HCT116 (cell line): ENCODE results near the gene BAHCC1. TPM values are rescaled to one million over a fixed set of nuclear protein-coding genes. Genes with fewer than 3 reads are reported as not detected.

Experiments
- ATAC-seq: fragments of 200-7000 bp; cut with Tn5 transposase; 2 replicates; pipeline ENCODE4 v1.9.1; 2020; ENCODE audit warnings: mild to moderate bottlenecking, moderate library complexity
- BruUV-seq: library from RNA; stranded (reverse); fragments of 400-500 nt; replicated peaks from 2 replicates; lab custom pipeline; 2021; lab: Mats Ljungman, UMichigan
- CTCF ChIA-PET: fragments of 300-600 bp; sonication (Branson Sonifier 250); formaldehyde crosslinking; loops from one replicate; lab custom pipeline; 2021; ENCODE audit warnings: antibody characterized with exemption; lab: Charles Lee
- POLR2A ChIA-PET: fragments of 300-600, 350-600 bp; sonication (Branson Sonifier 250); formaldehyde crosslinking; loops from one replicate; lab custom pipeline; 2021; ENCODE audit warnings: antibody characterized with exemption; lab: Charles Lee
- RAD21 ChIA-PET, 2 experiments: fragments of 300-600 bp; sonication (Branson Sonifier 250); formaldehyde crosslinking; loops; one replicate each; lab custom pipeline; 2023; ENCODE audit warnings: low total read pairs in 2 of 2; ENCODE audit not compliant: uncharacterized antibody in 2 of 2, unreplicated experiment in 2 of 2, low non-redundant PET in 1 of 2; lab: Charles Lee
- DNase-seq: peaks from one replicate; pipeline ENCODE4 v3.0.0-alpha.2; 2010; ENCODE audit warnings: low read depth, low spot score
- H2AFZ ChIP-seq: fragments of 200-600 bp; shearing (Covaris generic), sonication (generic); 2 replicates; pipeline ENCODE4 v1.6.1; 2017; ENCODE audit warnings: low read depth, mixed run types, mixed read lengths, antibody characterized with exemption, low read length; ENCODE audit not compliant: poor library complexity, severe bottlenecking
- H3K27ac ChIP-seq: 2 replicates; pipeline ENCODE4 v1.5.1; 2012; ENCODE audit warnings: low read depth, low read length
- H3K27me3 ChIP-seq: fragments of 200-600 bp; sonication (generic); 2 replicates; pipeline ENCODE4 v1.6.1; 2016; ENCODE audit warnings: mixed run types, low read length, mixed read lengths; ENCODE audit not compliant: insufficient read depth
- H3K36me3 ChIP-seq, 2 experiments: fragments of 200-500 bp in 1 of 2; fragments of 200-600 bp in 1 of 2; sonication (Bioruptor generic) in 1 of 2; sonication (generic) in 1 of 2; 2 replicates each; pipeline versions ENCODE4 v1.5.1 to v1.6.1; 2014 to 2016; ENCODE audit warnings: low read length in 2 of 2, inconsistent platforms in 1 of 2, mixed read lengths in 1 of 2, mixed run types in 1 of 2; ENCODE audit not compliant: insufficient read depth in 2 of 2, control insufficient read depth in 1 of 2
- H3K4me1 ChIP-seq, 2 experiments: fragments of 200-600 bp in 1 of 2; sonication (generic) in 1 of 2; 2 replicates each; pipeline versions ENCODE4 v1.5.1 to v1.6.1; 2012 to 2017; ENCODE audit warnings: low read length in 2 of 2, inconsistent platforms in 1 of 2, mild to moderate bottlenecking in 1 of 2, mixed read lengths in 1 of 2, mixed run types in 1 of 2, moderate library complexity in 1 of 2; ENCODE audit not compliant: insufficient read depth in 2 of 2, control insufficient read depth in 1 of 2
- H3K4me2 ChIP-seq: fragments of 200-600 bp; sonication (generic); 2 replicates; pipeline ENCODE4 v1.6.1; 2017; ENCODE audit warnings: mixed run types, low read length, mixed read lengths
- H3K4me3 ChIP-seq, 2 experiments: fragments of 200-600 bp in 1 of 2; sonication (generic) in 1 of 2; replicated peaks in 1 of 2; 2 replicates each; pipeline ENCODE4 v1.5.1; 2011 to 2016; ENCODE audit warnings: low read length in 2 of 2, control low read depth in 1 of 2, low read depth in 1 of 2, mild to moderate bottlenecking in 1 of 2, mixed read lengths in 1 of 2, mixed run types in 1 of 2
- H3K79me2 ChIP-seq: fragments of 200-600 bp; sonication (generic); 2 replicates; pipeline ENCODE4 v1.6.1; 2017; ENCODE audit warnings: mild to moderate bottlenecking, mixed run types, low read length, moderate library complexity, mixed read lengths; ENCODE audit not compliant: insufficient read depth
- H3K9ac ChIP-seq: fragments of 200-600 bp; sonication (generic); 2 replicates; pipeline ENCODE4 v1.6.1; 2016; ENCODE audit warnings: low read length, mixed read lengths
- H3K9me2 ChIP-seq: fragments of 200-600 bp; sonication (generic), shearing (Covaris generic); 2 replicates; pipeline ENCODE4 v1.6.1; 2017; ENCODE audit warnings: mixed run types, mild to moderate bottlenecking, moderate library complexity; ENCODE audit not compliant: insufficient read depth
- H3K9me3 ChIP-seq, 2 experiments: fragments of 200-500 bp in 1 of 2; fragments of 200-600 bp in 1 of 2; sonication (Bioruptor generic) in 1 of 2; sonication (generic) in 1 of 2; 2 replicates each; pipeline ENCODE4 v1.6.1; 2014 to 2017; ENCODE audit warnings: low read length in 2 of 2, mixed read lengths in 2 of 2, inconsistent platforms in 1 of 2, low read depth in 1 of 2, mild to moderate bottlenecking in 1 of 2, mixed run types in 1 of 2, moderate library complexity in 1 of 2; ENCODE audit not compliant: control insufficient read depth in 1 of 2, insufficient read depth in 1 of 2
- H4K20me1 ChIP-seq: fragments of 200-600 bp; sonication (generic), shearing (Covaris generic); 2 replicates; pipeline ENCODE4 v1.6.1; 2017; ENCODE audit warnings: mixed run types, mild to moderate bottlenecking, moderate library complexity; ENCODE audit not compliant: insufficient read depth
- CEBPB ChIP-seq: IDR thresholded peaks from 2 replicates; pipeline ENCODE4 v1.6.1; 2012; ENCODE audit warnings: low read depth
- EGR1 ChIP-seq: IDR thresholded peaks from 2 replicates; pipeline ENCODE4 v1.6.1; 2012; ENCODE audit warnings: low read depth
- ELF1 ChIP-seq: IDR thresholded peaks from 2 replicates; pipeline ENCODE4 v1.6.1; 2012; ENCODE audit warnings: low read depth, borderline replicate concordance
- EZH2 ChIP-seq: fragments of 200-600 bp; sonication (generic); IDR thresholded peaks from 2 replicates; pipeline ENCODE4 v1.6.1; 2017; ENCODE audit warnings: antibody characterized with exemption, mixed run types
- EZH2phosphoT487 ChIP-seq: fragments of 200-600 bp; IDR thresholded peaks from 2 replicates; pipeline ENCODE4 v1.6.1; 2018; ENCODE audit warnings: antibody characterized with exemption, borderline replicate concordance
- FOSL1 ChIP-seq: IDR thresholded peaks from 2 replicates; pipeline ENCODE4 v1.6.1; 2012; ENCODE audit warnings: low read depth
- JUND ChIP-seq: IDR thresholded peaks from 2 replicates; pipeline ENCODE4 v1.6.1; 2012
- MAX ChIP-seq: IDR thresholded peaks from 2 replicates; pipeline ENCODE4 v1.6.1; 2012
- POLR2A ChIP-seq: IDR thresholded peaks from 2 replicates; pipeline ENCODE4 v1.7.0; 2011; ENCODE audit warnings: borderline replicate concordance; ENCODE audit not compliant: insufficient read depth, insufficient read length; ENCODE audit errors: extremely low read depth
- RAD21 ChIP-seq: IDR thresholded peaks from 2 replicates; pipeline ENCODE4 v1.6.1; 2012; ENCODE audit warnings: low read depth, mild to moderate bottlenecking
- SIN3A ChIP-seq: IDR thresholded peaks from 2 replicates; pipeline ENCODE4 v1.6.1; 2012; ENCODE audit warnings: low read depth
- SP1 ChIP-seq: IDR thresholded peaks from 2 replicates; pipeline ENCODE4 v1.6.1; 2012; ENCODE audit warnings: low read depth
- SRF ChIP-seq: IDR thresholded peaks from 2 replicates; pipeline ENCODE4 v1.6.1; 2012; ENCODE audit warnings: low read depth
- TCF7L2 ChIP-seq: IDR thresholded peaks from 2 replicates; pipeline ENCODE4 v1.7.0; 2011; ENCODE audit warnings: borderline replicate concordance, inconsistent platforms; ENCODE audit not compliant: insufficient read depth, insufficient read length; ENCODE audit errors: extremely low read depth
- YY1 ChIP-seq: IDR thresholded peaks from 2 replicates; pipeline ENCODE4 v1.6.1; 2011; ENCODE audit warnings: low read length, low read depth, moderate library complexity, mild to moderate bottlenecking; ENCODE audit not compliant: insufficient replicate concordance; ENCODE audit errors: extremely low read depth
- ZFX ChIP-seq: fragments of 450-650 bp; IDR thresholded peaks from 2 replicates; pipeline ENCODE4 v1.6.1; 2017
- ZNF274 ChIP-seq: fragments of 200-500 bp; sonication (Bioruptor generic); IDR thresholded peaks from 2 replicates; pipeline ENCODE4 v1.6.1; 2014; ENCODE audit warnings: mild to moderate bottlenecking, low read depth, low read length, inconsistent platforms
- intact Hi-C: fragments of 100-400 bp; cut with micrococcal nuclease; formaldehyde crosslinking; loops from 2 replicates; pipeline ENCODE4 v1.10.0; 2022
- total RNA-seq: library from RNA; stranded (reverse); gene quantifications from one replicate; pipeline ENCODE4 v1.2.1, GENCODE V29; 2021; ENCODE audit not compliant: unreplicated experiment
- TF ChIP-seq, protein P1 (sequence below), 3 experiments: fragments of 200-600 bp in 1 of 3; sonication (generic) in 1 of 3; IDR thresholded peaks in 2 of 3; conservative IDR thresholded peaks in 1 of 3; 2 replicates each; pipeline ENCODE4 v1.5.1; 2012 to 2017; ENCODE audit warnings: low read depth in 2 of 3, low read length in 2 of 3, antibody characterized with exemption in 1 of 3, borderline replicate concordance in 1 of 3, control low read depth in 1 of 3, mild to moderate bottlenecking in 1 of 3, mixed read lengths in 1 of 3, mixed run types in 1 of 3, moderate library complexity in 1 of 3; ENCODE audit not compliant: insufficient read depth in 1 of 3
- TF ChIP-seq, protein P2 (sequence below): IDR thresholded peaks from 2 replicates; pipeline ENCODE4 v1.6.1; 2011; ENCODE audit warnings: mild to moderate bottlenecking, low read length, moderate library complexity; ENCODE audit not compliant: insufficient replicate concordance; ENCODE audit errors: extremely low read depth
- TF ChIP-seq, protein P3 (sequence below): IDR thresholded peaks from 2 replicates; pipeline ENCODE4 v1.6.1; 2012

Gene BAHCC1
- total RNA-seq, 1 experiment from 2014 or later, result 45.2 TPM

- CTCF ChIA-PET, result no interaction called here
- no TSS peak for BruUV-seq
Observed at GRCh38 chr17:81350320-81350890, 44.9 kb upstream of the BAHCC1 start.

More at GRCh38 chr17:81350320-81350890, 44.9 kb upstream of the BAHCC1 start:
- Histone ChIP-seq H3K36me3 (no peaks in the 10 kb centered on the region), H3K4me3 (peak overlapping the region in 1 of 2 experiments; percentile 18; a peak in 2 of 4 replicates), H3K9me2 (no peaks in the 10 kb centered on the region), H4K20me1 (no peaks in the 10 kb centered on the region), H3K79me2 (peaks cover 1% of the 10 kb centered on the region; the same call in 1 of the 2 replicates), H3K9ac (peak overlapping the region; percentile 27), H3K27ac (peak overlapping the region; percentile 43), H3K4me2 (peak overlapping the region; percentile 61), H3K27me3 (no peaks in the 10 kb centered on the region), H3K9me3 (no peaks in the 10 kb centered on the region), H3K4me1 (peaks cover 33 to 51% of the 10 kb centered on the region in 2 experiments), H2AFZ (peak overlapping the region; percentile 47)
- ChIA-PET RAD21 (no interaction called here), POLR2A (interaction anchor here (0.8 to 3.3 kb wide), 11 partner anchors 10 to 122 kb away, joined by 3 to 19 read pairs (median 6); partner anchors contain the start of genes BAHCC1 and SLC38A10)
- no peak for ATAC-seq
- DNase-seq, result no peak
- TF ChIP-seq, protein P1, sequence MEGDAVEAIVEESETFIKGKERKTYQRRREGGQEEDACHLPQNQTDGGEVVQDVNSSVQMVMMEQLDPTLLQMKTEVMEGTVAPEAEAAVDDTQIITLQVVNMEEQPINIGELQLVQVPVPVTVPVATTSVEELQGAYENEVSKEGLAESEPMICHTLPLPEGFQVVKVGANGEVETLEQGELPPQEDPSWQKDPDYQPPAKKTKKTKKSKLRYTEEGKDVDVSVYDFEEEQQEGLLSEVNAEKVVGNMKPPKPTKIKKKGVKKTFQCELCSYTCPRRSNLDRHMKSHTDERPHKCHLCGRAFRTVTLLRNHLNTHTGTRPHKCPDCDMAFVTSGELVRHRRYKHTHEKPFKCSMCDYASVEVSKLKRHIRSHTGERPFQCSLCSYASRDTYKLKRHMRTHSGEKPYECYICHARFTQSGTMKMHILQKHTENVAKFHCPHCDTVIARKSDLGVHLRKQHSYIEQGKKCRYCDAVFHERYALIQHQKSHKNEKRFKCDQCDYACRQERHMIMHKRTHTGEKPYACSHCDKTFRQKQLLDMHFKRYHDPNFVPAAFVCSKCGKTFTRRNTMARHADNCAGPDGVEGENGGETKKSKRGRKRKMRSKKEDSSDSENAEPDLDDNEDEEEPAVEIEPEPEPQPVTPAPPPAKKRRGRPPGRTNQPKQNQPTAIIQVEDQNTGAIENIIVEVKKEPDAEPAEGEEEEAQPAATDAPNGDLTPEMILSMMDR (IDR thresholded peaks at IDR 0.05 in 2 of 3, conservative IDR thresholded peaks at IDR 0.05 in 1 of 3; ENCODE audit: borderline replicate concordance in 1 of 3, insufficient read depth in 1 of 3, low read depth in 2 of 3, low read length in 2 of 3), result no peak
- TF ChIP-seq SRF, result no peak
- no peak for TF ChIP-seq RAD21
- no peak for TF ChIP-seq SIN3A
- no peak for TF ChIP-seq POLR2A
- TF ChIP-seq, protein P2, sequence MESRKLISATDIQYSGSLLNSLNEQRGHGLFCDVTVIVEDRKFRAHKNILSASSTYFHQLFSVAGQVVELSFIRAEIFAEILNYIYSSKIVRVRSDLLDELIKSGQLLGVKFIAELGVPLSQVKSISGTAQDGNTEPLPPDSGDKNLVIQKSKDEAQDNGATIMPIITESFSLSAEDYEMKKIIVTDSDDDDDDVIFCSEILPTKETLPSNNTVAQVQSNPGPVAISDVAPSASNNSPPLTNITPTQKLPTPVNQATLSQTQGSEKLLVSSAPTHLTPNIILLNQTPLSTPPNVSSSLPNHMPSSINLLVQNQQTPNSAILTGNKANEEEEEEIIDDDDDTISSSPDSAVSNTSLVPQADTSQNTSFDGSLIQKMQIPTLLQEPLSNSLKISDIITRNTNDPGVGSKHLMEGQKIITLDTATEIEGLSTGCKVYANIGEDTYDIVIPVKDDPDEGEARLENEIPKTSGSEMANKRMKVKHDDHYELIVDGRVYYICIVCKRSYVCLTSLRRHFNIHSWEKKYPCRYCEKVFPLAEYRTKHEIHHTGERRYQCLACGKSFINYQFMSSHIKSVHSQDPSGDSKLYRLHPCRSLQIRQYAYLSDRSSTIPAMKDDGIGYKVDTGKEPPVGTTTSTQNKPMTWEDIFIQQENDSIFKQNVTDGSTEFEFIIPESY, result no peak
- no peak for TF ChIP-seq FOSL1
- no peak for TF ChIP-seq EZH2phosphoT487
- no peak for TF ChIP-seq JUND
- no peak for TF ChIP-seq YY1
- no peak for TF ChIP-seq TCF7L2
- no peak for TF ChIP-seq ZFX
- TF ChIP-seq ZNF274, result no peak
- no peak for TF ChIP-seq EGR1
- TF ChIP-seq MAX, result no peak
- TF ChIP-seq CEBPB, result no peak
- TF ChIP-seq, protein P3, sequence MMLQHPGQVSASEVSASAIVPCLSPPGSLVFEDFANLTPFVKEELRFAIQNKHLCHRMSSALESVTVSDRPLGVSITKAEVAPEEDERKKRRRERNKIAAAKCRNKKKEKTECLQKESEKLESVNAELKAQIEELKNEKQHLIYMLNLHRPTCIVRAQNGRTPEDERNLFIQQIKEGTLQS, result no peak
- TF ChIP-seq EZH2, result no peak
- no peak; the same call in 1 of the 2 replicates for TF ChIP-seq ELF1
- no peak for TF ChIP-seq SP1
- intact Hi-C loops, result no loop called here
